Ammon's horn (tissue), 1 donor: ENCODE data around the gene CRNKL1.
"Not testable (repeated sequence)": the region's sequence is repeated elsewhere in the genome, so short reads cannot be mapped to it uniquely, and the experiment has no call there.

ENCODE experiments used
- DNase-seq: peaks from one replicate; pipeline ENCODE4 v3.0.0-alpha.2; 2016; ENCODE audit warnings: low spot score

Gene CRNKL1

GRCh38 chr20:20005342-20005741 is 46.9 kb downstream of the CRNKL1 start:
- no peak for DNase-seq

DNA sequence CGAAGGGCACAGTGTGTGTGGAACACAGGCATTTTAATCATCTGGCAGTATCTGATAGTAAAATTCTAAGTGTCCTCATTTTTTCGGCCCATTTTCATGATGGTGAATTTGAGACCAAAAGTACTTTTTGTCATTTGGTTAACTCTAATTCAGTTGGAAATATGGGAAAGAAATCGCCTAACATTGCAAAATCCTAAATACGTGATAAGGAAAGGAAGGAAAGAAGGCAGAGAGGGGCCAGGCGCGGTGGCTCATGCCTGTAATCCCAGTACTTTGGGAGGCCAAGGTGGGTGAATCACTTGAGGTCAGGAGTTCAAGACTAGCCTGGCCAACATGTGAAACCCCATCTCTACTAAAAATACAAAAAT is 48.3 kb downstream of the CRNKL1 start:
- DNase-seq = not testable (repeated sequence)

- DNase-seq = peak; percentile 70
Observed at GRCh38 chr20:20003031-20003954, 49.0 kb downstream of the CRNKL1 start.

GRCh38 chr20:20002101-20002998 is 49.9 kb downstream of the CRNKL1 start:
- DNase-seq = no peak

DNA sequence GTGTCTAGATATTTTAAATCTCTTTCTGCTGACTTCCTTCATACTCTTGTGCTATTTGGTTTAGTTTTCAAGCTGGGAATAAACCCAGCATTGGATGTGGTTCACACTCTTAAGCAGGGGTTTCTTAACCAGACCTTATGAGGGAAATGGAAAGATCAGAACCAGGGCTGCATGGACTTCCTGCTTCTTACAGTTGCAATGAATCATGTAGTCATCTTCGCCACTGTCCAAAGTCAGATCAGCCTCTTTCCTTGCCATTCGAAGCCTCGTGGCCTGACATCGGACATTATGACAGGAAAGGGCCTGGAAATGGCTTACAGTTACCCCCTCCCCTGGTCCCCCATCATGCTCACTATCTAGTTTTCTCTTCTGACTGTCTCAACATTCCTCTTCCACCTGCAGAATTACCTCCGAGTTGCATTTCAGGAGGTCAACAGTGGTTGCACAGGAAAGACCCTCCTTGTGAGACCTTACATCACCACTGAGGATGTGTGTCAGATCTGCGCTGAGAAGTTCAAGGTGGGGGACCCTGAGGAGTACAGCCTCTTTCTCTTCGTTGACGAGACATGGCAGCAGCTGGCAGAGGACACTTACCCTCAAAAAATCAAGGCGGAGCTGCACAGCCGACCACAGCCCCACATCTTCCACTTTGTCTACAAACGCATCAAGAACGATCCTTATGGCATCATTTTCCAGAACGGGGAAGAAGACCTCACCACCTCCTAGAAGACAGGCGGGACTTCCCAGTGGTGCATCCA is 51.9 kb downstream of the CRNKL1 start:
- DNase-seq = no peak

DNA sequence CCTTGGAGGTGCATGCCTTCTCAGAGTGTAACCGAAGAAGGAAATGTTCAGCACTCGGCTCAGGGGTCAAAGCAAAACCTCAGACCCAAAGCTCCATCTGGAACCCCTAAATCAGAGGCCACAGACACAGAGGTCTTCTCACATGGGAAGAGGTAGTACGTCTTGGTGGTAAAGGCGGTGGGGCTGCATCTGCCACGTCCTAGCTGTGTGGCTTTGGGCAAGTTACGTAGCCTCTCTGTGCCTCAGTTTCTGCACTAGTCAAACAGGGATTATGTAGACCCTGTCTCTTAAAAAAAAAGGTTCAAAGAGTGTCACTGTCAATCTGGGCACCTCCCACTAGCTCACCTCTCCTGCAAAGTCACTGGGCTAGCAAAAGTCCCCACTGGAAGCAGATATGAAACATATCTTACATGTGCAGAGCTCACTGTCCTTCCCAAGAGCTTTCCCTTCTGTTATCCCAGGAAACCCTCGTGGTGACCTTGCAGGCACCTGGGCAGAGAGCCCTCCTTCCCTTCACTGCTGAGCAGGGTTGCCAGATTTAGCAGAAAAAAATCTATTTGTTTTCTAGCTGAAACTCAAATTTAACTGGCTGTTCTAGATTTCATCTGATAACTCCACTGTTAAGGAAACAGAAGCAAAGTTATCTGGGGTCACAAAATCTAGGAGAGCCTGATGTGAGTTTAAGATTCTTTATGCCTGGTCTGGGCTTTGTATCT is 53.1 kb downstream of the CRNKL1 start:
- no peak for DNase-seq

- peak; percentile 72 for DNase-seq
Observed at GRCh38 chr20:19996917-19997316, 55.3 kb downstream of the CRNKL1 start.

DNA sequence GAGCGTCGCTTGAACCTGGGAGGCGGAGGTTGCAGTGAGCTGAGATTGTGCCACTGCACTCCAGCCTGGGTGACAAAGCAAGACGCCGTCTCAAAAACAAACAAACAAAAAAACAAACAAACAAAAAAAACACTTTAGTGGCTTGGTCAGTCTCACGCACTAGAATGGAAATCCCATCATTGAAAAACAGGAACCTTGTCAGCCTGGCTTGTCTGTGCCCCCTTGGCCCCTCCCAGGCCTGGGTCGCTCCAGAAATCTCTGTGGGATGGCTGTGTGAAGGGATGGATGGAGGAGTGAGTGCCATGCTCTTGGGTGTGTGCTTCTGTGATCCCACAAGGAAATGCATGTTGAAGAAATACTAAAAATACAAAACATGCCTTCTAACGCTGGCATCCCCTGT is 56.0 kb downstream of the CRNKL1 start:
- DNase-seq = no peak

DNA sequence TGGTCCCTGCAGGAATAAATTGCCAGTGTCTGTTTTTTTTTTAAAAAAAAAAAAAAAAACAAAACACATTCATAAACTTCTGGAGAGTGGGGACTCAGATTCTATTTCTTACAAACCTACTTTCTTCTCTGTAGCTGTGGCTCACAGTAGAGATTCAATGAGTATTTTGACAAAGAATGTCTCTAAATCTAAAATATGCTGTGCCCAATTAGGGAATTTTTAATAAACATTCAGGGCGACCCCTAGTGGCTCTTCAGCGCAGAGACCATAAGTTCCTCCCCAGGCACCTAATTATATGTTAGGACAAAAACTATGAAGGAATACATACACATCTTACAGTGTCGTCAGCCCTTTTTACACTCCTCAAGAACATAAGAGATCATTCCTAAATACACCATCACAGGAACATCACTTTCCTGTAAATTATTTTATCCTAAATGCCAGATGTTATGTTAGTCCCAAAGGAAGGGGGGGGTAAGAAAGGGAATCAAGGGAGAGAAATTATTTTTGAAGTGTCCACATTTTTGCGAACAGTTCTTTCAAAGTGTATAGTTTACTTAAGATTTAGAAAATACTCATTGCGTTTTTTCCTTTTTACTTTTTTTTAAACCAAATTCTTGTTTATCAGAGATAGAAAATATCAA is 56.9 kb downstream of the CRNKL1 start:
- peak; percentile 73 for DNase-seq

GRCh38 chr20:19993958-19994669 is 58.2 kb downstream of the CRNKL1 start:
- no peak for DNase-seq

GRCh38 chr20:19992996-19993908 is 59.0 kb downstream of the CRNKL1 start:
- no peak for DNase-seq

- DNase-seq = no peak
Observed at GRCh38 chr20:19991854-19992253, 60.4 kb downstream of the CRNKL1 start.

DNA sequence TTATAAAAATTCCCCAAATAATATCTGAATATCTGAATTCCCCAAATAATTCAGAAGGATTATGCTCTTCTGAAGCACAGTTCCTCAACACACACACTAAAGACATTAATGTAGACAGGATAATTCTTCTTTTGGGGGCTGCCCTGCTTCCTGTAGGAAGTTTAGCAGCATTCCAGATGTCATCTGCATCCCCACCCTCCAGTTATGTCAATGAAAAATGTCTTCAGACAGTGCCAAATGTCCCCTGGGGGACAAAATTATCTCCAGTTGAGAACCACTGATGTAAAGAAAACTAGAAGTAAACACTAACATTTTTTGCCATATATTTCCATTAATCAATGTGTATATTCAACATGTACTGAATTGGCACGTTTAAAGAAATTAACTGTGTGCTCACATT is 61.0 kb downstream of the CRNKL1 start:
- no peak for DNase-seq

GRCh38 chr20:19990850-19991249 is 61.4 kb downstream of the CRNKL1 start:
- DNase-seq = no peak

GRCh38 chr20:19987046-19987445 is 65.2 kb downstream of the CRNKL1 start:
- no peak for DNase-seq

- no peak for DNase-seq
Observed at GRCh38 chr20:19986419-19986818, 65.8 kb downstream of the CRNKL1 start.
